GM11168 (cell line): ENCODE data around the gene CYCS.
"Not testable (repeated sequence)": the region's sequence is repeated elsewhere in the genome, so short reads cannot be mapped to it uniquely, and the experiment has no call there.

Experiments
- in situ Hi-C: fragments of 300-500 bp; cut with MboI; formaldehyde crosslinking; loops from one replicate; pipeline ENCODE4 v1.12.0; 2022; ENCODE audit warnings: low sequenced_read_pairs; ENCODE audit not compliant: unreplicated experiment

Gene CYCS

DNA sequence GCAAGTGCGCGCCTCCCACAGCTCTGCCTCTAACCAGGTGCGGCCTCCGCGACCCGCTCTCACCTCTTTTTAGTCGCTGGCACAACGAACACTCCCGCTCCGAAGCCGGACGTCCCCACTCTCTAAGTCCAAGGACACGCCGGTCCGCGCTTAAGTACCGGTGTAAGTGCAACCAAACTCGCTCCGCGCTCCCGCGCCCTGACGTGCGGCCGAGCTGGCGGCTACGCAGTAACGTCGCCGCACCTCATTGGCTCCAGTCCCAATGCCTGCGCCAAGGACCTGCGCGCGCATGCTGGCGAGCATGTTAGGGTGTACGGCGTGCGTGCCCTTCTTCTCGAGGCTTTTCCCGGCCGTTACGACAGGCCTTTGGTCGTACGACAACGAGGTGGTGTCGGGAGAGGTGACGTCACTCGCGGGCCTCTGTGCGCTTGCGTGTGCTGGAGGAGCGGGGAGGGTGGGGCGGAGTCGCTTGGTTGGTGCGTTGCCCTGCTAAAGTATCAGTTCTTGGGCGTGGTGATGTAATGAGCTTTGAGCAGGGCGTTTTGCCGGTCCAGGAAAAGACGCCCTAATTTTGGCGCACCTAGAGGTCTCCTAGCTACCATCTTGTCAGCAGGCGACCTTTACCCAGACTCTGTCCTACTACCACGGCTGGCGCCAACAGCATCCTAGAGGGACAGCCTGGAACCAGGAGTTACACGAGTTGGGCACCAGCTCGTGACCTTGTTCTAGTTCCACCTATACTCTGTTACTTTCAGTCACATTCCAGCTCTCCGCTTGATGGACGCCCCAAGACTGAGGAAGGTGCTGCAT lies at the start of gene CYCS:
CYCS (minus strand) TSS at position 124 of the 810 bp plus-strand sequence. CDS start 1,141 bp downstream, outside the sequence.
- in situ Hi-C loops: no loop called here

- in situ Hi-C loops: no loop called here
Observed at GRCh38 chr7:25173184-25173583, 48.1 kb upstream of the CYCS start.

DNA sequence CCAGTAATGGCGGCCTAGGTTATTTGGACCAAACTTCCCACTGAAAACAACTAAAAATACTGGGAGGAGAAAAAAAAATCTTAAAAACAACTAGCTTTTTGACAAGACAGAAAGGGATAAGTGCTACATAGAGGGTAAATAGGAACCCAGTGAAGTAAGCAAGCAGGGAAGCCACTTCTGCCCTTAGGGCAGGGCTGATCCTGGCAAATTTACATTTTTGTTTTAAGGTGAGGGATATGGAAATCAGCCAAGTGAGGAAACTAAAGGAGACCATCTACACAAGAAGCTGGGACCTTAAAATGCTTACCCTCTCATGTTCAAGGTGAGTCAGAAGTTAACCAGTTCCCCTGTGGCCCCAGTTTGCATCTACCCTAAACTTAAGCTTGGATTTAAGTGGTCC lies 46.5 kb upstream of the CYCS start:
- in situ Hi-C loops: no loop called here

- in situ Hi-C loops: no loop called here
Observed at GRCh38 chr7:25171071-25171470, 46.0 kb upstream of the CYCS start.

GRCh38 chr7:25169683-25170082 lies 44.6 kb upstream of the CYCS start:
- in situ Hi-C loops: no loop called here

DNA sequence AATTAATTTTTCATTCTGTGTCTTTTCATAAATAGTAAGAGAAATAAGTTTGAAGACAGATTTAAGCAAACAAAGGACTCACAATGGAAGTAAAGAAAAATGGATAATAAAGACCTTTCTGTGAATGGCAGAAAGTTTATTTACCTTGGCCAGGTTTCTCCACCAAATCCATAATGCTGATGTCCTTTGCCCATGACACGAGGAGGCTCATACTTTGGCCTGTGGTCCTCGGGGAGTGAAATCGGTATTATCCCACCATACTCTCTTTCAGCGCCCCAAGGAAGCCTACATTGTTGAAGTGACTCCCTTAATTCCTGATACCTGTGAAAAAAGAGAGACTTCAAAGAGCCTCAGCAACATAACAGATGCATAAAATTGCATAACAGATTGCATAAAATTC lies 43.1 kb upstream of the CYCS start:
- in situ Hi-C loops: no loop called here

DNA sequence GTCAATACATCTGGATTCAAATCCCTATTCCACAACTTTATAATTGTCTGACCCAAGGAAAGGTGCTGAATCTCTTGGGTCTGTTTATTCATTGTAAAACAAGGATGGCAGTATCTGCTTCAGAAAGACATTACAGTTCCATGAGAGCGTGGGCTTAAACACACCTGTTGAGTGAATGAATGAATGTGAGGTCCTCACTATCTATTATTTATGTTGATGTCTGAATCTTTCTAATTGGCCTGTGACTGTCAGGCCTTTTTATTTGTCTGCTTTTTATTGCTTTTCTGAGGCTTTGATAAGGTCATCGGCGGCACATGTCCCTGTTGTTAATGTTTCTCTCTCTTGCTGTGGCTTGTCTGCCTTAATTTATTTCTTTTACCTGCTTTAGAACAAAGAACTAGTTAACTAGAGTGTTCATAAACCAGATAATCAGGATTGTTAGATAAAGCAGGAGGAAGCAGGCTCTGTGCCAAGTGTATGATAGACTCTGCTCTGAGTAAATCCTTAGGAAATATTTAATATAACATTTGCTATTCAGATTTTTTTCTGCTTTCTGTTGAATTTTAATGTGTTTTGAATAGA lies 42.3 kb upstream of the CYCS start:
- in situ Hi-C loops: no loop called here

DNA sequence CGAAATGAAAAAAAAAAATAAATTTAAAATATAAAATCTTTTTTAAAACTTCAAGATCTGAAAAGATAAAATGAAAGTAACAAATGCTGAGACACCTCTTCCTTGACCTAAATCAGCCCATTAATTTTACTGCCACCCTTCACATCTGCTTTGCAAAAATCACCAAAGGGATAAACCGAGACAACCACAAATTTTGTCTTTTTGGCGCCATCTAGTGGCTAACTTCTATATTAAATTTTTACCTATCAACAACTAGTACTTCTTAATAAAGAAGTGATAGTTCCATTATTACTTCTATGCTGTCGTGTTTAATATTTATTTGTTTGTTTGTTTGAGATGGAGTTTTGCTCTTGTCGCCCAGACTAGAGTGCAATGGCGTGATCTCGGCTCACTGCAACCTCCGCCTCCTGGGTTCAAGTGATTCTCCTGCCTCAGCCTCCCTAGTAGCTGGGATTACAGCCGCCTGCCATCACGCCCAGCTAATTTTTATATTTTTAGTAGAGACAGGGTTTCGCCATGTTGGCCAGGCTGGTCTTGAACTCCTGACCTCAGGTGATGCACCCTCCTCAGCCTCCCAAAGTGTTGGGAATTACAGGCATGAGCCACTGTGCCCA lies 35.0 kb upstream of the CYCS start:
- in situ Hi-C loops: not testable (repeated sequence)

- in situ Hi-C loops: no loop called here
Observed at GRCh38 chr7:25158966-25159365, 33.9 kb upstream of the CYCS start.

GRCh38 chr7:25151773-25152172 lies 26.7 kb upstream of the CYCS start:
- in situ Hi-C loops: no loop called here

DNA sequence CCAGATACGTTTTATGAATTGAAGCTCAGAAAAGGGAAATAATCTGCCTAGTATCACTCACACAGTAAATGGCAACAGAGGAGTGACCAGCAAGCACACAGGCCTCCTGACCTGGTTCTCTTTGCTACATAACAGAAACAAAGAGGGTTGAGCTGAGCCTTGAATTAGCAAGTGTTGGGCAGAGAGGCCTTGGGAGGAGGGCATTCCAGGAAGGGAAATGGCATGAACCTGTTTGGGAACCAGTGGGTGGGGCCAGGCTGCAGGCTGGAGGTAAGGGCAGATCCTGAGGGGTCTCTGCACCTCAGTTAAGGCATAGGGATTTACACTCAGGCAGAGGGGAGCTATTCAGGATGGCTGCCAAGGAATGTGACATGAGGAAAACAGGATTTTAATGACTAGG lies 24.8 kb upstream of the CYCS start:
- in situ Hi-C loops: no loop called here

- in situ Hi-C loops: no loop called here
Observed at GRCh38 chr7:25148772-25149575, 23.9 kb upstream of the CYCS start.

DNA sequence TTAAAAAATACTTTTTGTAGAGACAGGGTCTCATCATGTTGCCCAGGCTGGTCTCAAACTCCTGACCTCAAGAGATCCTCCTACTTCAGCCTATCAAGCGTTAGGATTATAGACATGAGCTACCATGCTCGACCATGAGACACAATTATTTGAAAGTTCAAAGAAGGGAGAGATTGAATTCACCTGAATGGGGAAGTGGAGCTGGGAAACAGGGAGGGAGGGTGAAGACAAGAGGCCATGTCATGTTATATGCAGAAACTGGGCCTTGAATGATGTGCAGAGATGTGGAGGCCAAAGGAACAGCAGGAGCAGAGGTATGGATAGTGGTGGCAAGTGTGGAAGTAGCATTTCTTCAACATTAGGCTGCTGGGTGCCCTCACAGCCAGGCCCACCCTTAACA lies 18.7 kb upstream of the CYCS start:
- in situ Hi-C loops: no loop called here

DNA sequence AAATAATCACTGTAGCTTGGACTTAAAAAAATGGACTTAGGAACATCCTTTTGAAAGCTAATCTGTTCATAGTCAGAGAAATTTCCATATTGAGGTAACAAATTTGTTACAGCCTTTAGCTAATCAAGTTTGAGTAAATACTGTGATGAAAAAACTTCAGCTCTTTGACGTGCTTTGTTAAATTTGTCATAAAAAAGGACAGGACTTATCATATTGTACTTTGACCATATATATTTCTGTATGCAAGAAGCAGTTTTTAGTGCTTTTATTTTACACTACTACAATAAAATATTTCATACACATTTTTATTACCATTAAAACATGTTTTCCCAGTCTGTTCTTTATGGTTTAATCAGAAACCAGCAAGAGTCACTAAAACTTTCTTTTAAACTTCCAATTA lies 14.5 kb upstream of the CYCS start:
- in situ Hi-C loops: no loop called here

GRCh38 chr7:25134358-25135010 lies 9.4 kb upstream of the CYCS start:
- in situ Hi-C loops: no loop called here

DNA sequence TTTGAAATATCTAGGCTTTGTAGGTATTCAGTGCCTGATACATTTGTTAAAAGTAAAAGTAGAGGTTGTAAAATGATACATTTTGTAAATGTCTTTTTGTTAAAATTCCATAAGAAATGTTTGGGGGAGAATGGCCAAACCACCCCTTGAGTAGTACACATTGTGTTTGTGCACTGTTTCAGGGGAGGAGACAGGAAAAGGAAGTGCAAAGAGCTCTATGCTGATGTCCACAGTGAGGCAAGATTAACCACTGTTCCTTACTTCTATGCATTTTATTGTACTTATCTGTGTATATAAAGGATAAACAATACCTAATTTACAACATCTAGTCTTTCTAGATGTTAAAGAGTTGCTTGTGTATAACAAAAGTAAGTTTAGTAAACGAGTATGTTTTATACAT lies 7.4 kb upstream of the CYCS start:
- in situ Hi-C loops: no loop called here

DNA sequence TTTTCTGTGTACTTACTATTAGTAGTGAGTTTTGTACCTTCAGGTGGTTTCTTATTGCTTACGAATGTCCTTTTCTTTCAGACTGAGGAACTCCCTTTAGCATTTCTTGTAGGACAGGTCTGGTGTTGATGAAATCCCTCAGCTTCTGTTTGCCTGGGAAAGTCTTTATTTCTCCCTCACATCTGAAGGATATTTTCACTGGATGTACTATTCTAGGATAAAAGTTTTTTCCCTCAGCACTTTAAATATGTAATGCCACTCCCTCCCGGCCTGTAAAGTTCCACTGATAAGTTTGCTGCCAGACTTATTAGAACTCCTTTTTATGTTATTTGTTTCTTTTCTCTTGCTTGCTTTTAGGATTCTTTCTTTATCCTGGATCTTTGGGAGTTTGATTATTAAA lies 1.7 kb upstream of the CYCS start:
- in situ Hi-C loops: no loop called here

DNA sequence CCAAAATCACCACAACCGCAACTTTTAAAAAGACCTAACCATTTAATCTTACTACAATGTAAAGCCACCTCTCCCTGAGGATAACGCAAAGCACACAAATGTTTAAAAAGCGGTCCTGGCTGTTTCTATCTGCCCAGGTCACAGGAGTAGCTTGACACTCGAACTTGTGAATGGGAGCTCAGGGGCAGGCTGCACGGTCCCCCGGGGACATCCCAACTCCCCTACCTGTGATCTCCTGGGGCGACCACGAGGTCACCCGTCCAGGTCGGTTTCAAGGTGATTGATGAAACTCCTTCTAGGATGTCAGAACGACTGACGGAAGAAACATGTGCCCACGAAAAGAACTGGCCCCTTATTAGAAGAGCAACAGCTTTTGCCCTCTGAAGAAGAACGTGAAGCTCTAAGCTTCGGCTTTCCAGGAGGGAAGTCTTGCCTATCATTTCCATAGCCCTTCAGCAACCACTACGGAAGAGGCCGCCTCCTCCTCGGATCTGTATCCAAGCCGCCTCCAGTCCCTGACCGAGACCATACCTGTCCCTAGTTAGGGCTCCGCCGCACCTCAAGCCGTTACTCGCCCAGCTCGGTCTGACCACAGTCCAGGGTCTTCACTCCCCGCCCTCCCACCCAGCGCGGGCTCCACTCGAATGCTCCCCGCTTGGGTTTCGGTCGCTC lies 459 bp downstream of the CYCS start:
- in situ Hi-C loops: no loop called here

GRCh38 chr7:25122373-25122772 lies 2.7 kb downstream of the CYCS start:
- in situ Hi-C loops: no loop called here

- in situ Hi-C loops: no loop called here
Observed at GRCh38 chr7:25121599-25121998, 3.5 kb downstream of the CYCS start.
